Uterus (tissue), 4 donors: ENCODE results near the gene MAD1L1. TPM values are rescaled to one million over a fixed set of nuclear protein-coding genes. Genes with fewer than 3 reads are reported as not detected.

ENCODE experiments used
- DNase-seq, 2 donors: peaks; one replicate each; pipeline ENCODE4 v3.0.0-alpha.2; 2019 to 2020
- H3K27ac ChIP-seq, 2 donors: fragments of 200-600 bp; sonication (generic); 1 replicate in 1 of 2; 2 replicates in 1 of 2; pipeline ENCODE4 v1.5.1; 2016 to 2018
- H3K27me3 ChIP-seq, 2 donors: fragments of 200-600 bp; sonication (generic); one replicate each; pipeline ENCODE4 v1.5.1; 2018 to 2019; ENCODE audit warnings: control low read depth in 1 of 2
- H3K36me3 ChIP-seq, 2 donors: fragments of 200-600 bp; sonication (generic); one replicate each; pipeline ENCODE4 v1.5.1; 2019; ENCODE audit warnings: control low read depth in 1 of 2
- H3K4me1 ChIP-seq, 2 donors: fragments of 200-600 bp; sonication (generic); one replicate each; pipeline ENCODE4 v1.5.1; 2018 to 2019; ENCODE audit warnings: control low read depth in 1 of 2
- H3K4me3 ChIP-seq, 2 donors: fragments of 200-600 bp; sonication (generic); 1 replicate in 1 of 2; 2 replicates in 1 of 2; pipeline ENCODE4 v1.5.1; 2018 to 2019; ENCODE audit warnings: mild to moderate bottlenecking in 1 of 2
- H3K9me3 ChIP-seq, 2 donors: fragments of 200-600 bp; sonication (generic); one replicate each; pipeline ENCODE4 v1.5.1; 2019; ENCODE audit warnings: control low read depth in 1 of 2
- CTCF ChIP-seq, 4 experiments: fragments of 200-600 bp in 2 of 4; fragments of 450-650 bp in 2 of 4; sonication (generic) in 2 of 4; IDR thresholded peaks; one replicate each; pipeline ENCODE4 v1.5.1; 2016 to 2019; ENCODE audit warnings: antibody characterized with exemption in 4 of 4, mild to moderate bottlenecking in 2 of 4, moderate library complexity in 1 of 4
- POLR2A ChIP-seq, 2 donors: fragments of 450-650 bp; IDR thresholded peaks; one replicate each; pipeline ENCODE4 v1.6.1; 2016; ENCODE audit warnings: antibody characterized with exemption in 2 of 2, mild to moderate bottlenecking in 1 of 2, moderate library complexity in 1 of 2
- intact Hi-C: fragments of 100-400 bp; cut with DNase I; formaldehyde crosslinking; loops from one replicate; pipeline ENCODE4 v1.15.1; 2023; ENCODE audit warnings: low total_unique reads
- total RNA-seq, 4 donors: library from RNA; depleted of rRNA in 3 of 4; stranded (reverse); fragments of >200 nt in 3 of 4; gene quantifications; one replicate each; pipeline versions ENCODE4 v1.1.0 to v1.2.4, GENCODE V29; 2014 to 2023
- donor health status: DM: yes; HTN: yes; CAD: no.

The MAD1L1 gene
- total RNA-seq, 4 donors from 2014 or later = 13.3 to 37.4 (median 33.1) TPM

- H3K27ac ChIP-seq = no peak overlapping the region
- H3K27me3 ChIP-seq = no peaks in the 10 kb centered on the region
- H3K36me3 ChIP-seq = no peaks in the 10 kb centered on the region
- H3K4me1 ChIP-seq = no peaks in the 10 kb centered on the region
- intact Hi-C loops = no loop called here
- TF ChIP-seq CTCF (IDR thresholded peaks at IDR 0.05) = no peak
- TF ChIP-seq POLR2A (IDR thresholded peaks at IDR 0.05) = no peak
- peaks cover 0 to 4% of the 10 kb centered on the region in 2 donors for H3K9me3 ChIP-seq
- no peak for DNase-seq
- no peak overlapping the region for H3K4me3 ChIP-seq
Observed at GRCh38 chr7:1781369-1781768, 451.4 kb downstream of the MAD1L1 start.

- TF ChIP-seq POLR2A (IDR thresholded peaks at IDR 0.05) (no peak), CTCF (IDR thresholded peaks at IDR 0.05) (no peak)
- Histone ChIP-seq H3K36me3 (no peaks in the 10 kb centered on the region), H3K9me3 (no peaks in the 10 kb centered on the region), H3K4me3 (no peak overlapping the region), H3K4me1 (no peaks in the 10 kb centered on the region), H3K27ac (no peak overlapping the region), H3K27me3 (no peaks in the 10 kb centered on the region)
- no peak for DNase-seq
- intact Hi-C loops = no loop called here
Observed at GRCh38 chr7:1779445-1779844, 453.3 kb downstream of the MAD1L1 start.

GRCh38 chr7:1777122-1777521 lies 455.6 kb downstream of the MAD1L1 start:
- H3K4me3 ChIP-seq = no peak overlapping the region
- H3K27me3 ChIP-seq = no peaks in the 10 kb centered on the region
- H3K9me3 ChIP-seq = no peaks in the 10 kb centered on the region
- intact Hi-C loops = no loop called here
- H3K4me1 ChIP-seq = no peaks in the 10 kb centered on the region
- DNase-seq = no peak
- H3K36me3 ChIP-seq = no peaks in the 10 kb centered on the region
- TF ChIP-seq CTCF (IDR thresholded peaks at IDR 0.05) = no peak
- no peak for TF ChIP-seq POLR2A (IDR thresholded peaks at IDR 0.05)
- no peak overlapping the region for H3K27ac ChIP-seq

GRCh38 chr7:1775389-1775788 lies 457.4 kb downstream of the MAD1L1 start:
- H3K27ac ChIP-seq = no peak overlapping the region
- H3K36me3 ChIP-seq = no peaks in the 10 kb centered on the region
- H3K4me3 ChIP-seq = no peak overlapping the region
- no peak for DNase-seq
- intact Hi-C loops = no loop called here
- TF ChIP-seq POLR2A (IDR thresholded peaks at IDR 0.05) = no peak
- TF ChIP-seq CTCF (IDR thresholded peaks at IDR 0.05) = no peak
- no peaks in the 10 kb centered on the region for H3K4me1 ChIP-seq
- no peaks in the 10 kb centered on the region for H3K9me3 ChIP-seq
- no peaks in the 10 kb centered on the region for H3K27me3 ChIP-seq

GRCh38 chr7:1770331-1770730 lies 462.4 kb downstream of the MAD1L1 start:
- DNase-seq = no peak
- Histone ChIP-seq H3K9me3 (no peaks in the 10 kb centered on the region), H3K4me3 (no peak overlapping the region), H3K27me3 (no peaks in the 10 kb centered on the region), H3K27ac (no peak overlapping the region), H3K4me1 (no peaks in the 10 kb centered on the region), H3K36me3 (no peaks in the 10 kb centered on the region)
- intact Hi-C loops = no loop called here
- no peak for TF ChIP-seq CTCF (IDR thresholded peaks at IDR 0.05)
- TF ChIP-seq POLR2A (IDR thresholded peaks at IDR 0.05) = no peak
